Activated naive CD8-positive, alpha-beta T cell treated with anti-CD3 and anti-CD28 coated beads, Interleukin-2, amount 50 U/mL, for 24 hours (primary cell): Measurements from ENCODE around the gene RRAGC.
"Not testable (repeated sequence)": the region's sequence is repeated elsewhere in the genome, so short reads cannot be mapped to it uniquely, and the experiment has no call there.

ENCODE experiments used
- ATAC-seq: fragments of 150-1000 bp; cut with Tn5 transposase; one replicate; pipeline ENCODE4 v1.10.0; 2021
- DNase-seq: peaks from one replicate; pipeline ENCODE4 v3.0.0; 2021
- H3K27ac Mint-ChIP-seq: one replicate; pipeline ENCODE4 v1.8.0; 2021; ENCODE audit warnings: mild to moderate bottlenecking, mixed read lengths
- H3K27me3 Mint-ChIP-seq: one replicate; pipeline ENCODE4 v1.8.0; 2021; ENCODE audit warnings: mixed read lengths
- H3K36me3 Mint-ChIP-seq: one replicate; pipeline ENCODE4 v1.8.0; 2021; ENCODE audit warnings: low read depth, mixed read lengths
- H3K4me1 Mint-ChIP-seq: one replicate; pipeline ENCODE4 v1.8.0; 2021; ENCODE audit warnings: mixed read lengths
- H3K4me3 Mint-ChIP-seq: one replicate; pipeline ENCODE4 v1.8.0; 2021; ENCODE audit warnings: mild to moderate bottlenecking, moderate library complexity, mixed read lengths
- H3K9me3 Mint-ChIP-seq: one replicate; pipeline ENCODE4 v1.8.0; 2021; ENCODE audit warnings: mixed read lengths

Gene RRAGC

GRCh38 chr1:38873027-38873969, 13.7 kb upstream of the RRAGC start, which contains the start of gene MYCBP:
Gene MYCBP (minus strand): TSS chr1:38873348. CDS start chr1:38873305, 43 bp downstream.
- DNase-seq (peak; percentile 97), ATAC-seq (peak; percentile 100)
- Mint-ChIP-seq H3K4me1 (peaks cover 29% of the 10 kb centered on the region), H3K36me3 (peaks cover 5% of the 10 kb centered on the region), H3K27ac (peak within 1 kb of the TSS; percentile 83), H3K9me3 (no peaks in the 10 kb centered on the region), H3K4me3 (peak within 1 kb of the TSS; percentile 94), H3K27me3 (no peaks in the 10 kb centered on the region)

- peaks cover 29% of the 10 kb centered on the region for H3K4me1 Mint-ChIP-seq
- H3K36me3 Mint-ChIP-seq, result peaks cover 9% of the 10 kb centered on the region
- DNase-seq, result peak; percentile 32
- H3K27ac Mint-ChIP-seq, result peak overlapping the region; percentile 83
- ATAC-seq, result peak; percentile 26
- H3K4me3 Mint-ChIP-seq, result peak overlapping the region; percentile 94
- H3K9me3 Mint-ChIP-seq, result no peaks in the 10 kb centered on the region
- H3K27me3 Mint-ChIP-seq, result no peaks in the 10 kb centered on the region
Measured at GRCh38 chr1:38872401-38873026, 12.9 kb upstream of the RRAGC start.

GRCh38 chr1:38870996-38871395, 11.4 kb upstream of the RRAGC start:
- Mint-ChIP-seq H3K36me3 (peaks cover 11% of the 10 kb centered on the region), H3K27me3 (no peaks in the 10 kb centered on the region), H3K27ac (no peak overlapping the region), H3K9me3 (no peaks in the 10 kb centered on the region), H3K4me3 (no peak overlapping the region), H3K4me1 (peaks cover 29% of the 10 kb centered on the region)
- ATAC-seq (no peak), DNase-seq (no peak)

GRCh38 chr1:38867208-38867607, 7.6 kb upstream of the RRAGC start:
- no peaks in the 10 kb centered on the region for H3K27me3 Mint-ChIP-seq
- DNase-seq (no peak), ATAC-seq (no peak)
- H3K4me1 Mint-ChIP-seq, result peaks cover 14% of the 10 kb centered on the region
- peaks cover 17% of the 10 kb centered on the region for H3K36me3 Mint-ChIP-seq
- H3K27ac Mint-ChIP-seq, result no peak overlapping the region
- H3K4me3 Mint-ChIP-seq, result no peak overlapping the region
- H3K9me3 Mint-ChIP-seq, result no peaks in the 10 kb centered on the region

- H3K27ac Mint-ChIP-seq, result no peak overlapping the region
- peaks cover 16% of the 10 kb centered on the region for H3K36me3 Mint-ChIP-seq
- H3K4me1 Mint-ChIP-seq, result peaks cover 11% of the 10 kb centered on the region
- H3K4me3 Mint-ChIP-seq, result no peak overlapping the region
- H3K27me3 Mint-ChIP-seq, result no peaks in the 10 kb centered on the region
- no peak for ATAC-seq
- no peaks in the 10 kb centered on the region for H3K9me3 Mint-ChIP-seq
- DNase-seq, result no peak
Measured at GRCh38 chr1:38865112-38865715, 5.6 kb upstream of the RRAGC start.

- H3K4me3 Mint-ChIP-seq, result peak overlapping the region; percentile 95
- H3K9me3 Mint-ChIP-seq, result no peaks in the 10 kb centered on the region
- peak overlapping the region; percentile 87 for H3K27ac Mint-ChIP-seq
- no peak for DNase-seq
- peaks cover 38% of the 10 kb centered on the region for H3K4me1 Mint-ChIP-seq
- no peaks in the 10 kb centered on the region for H3K27me3 Mint-ChIP-seq
- ATAC-seq, result no peak
- peaks cover 17% of the 10 kb centered on the region for H3K36me3 Mint-ChIP-seq
Measured at GRCh38 chr1:38860454-38860795, 853 bp upstream of the RRAGC start.

- Mint-ChIP-seq H3K4me3 (peak overlapping the region; percentile 95), H3K27me3 (no peaks in the 10 kb centered on the region), H3K36me3 (peaks cover 19% of the 10 kb centered on the region), H3K4me1 (peaks cover 43% of the 10 kb centered on the region), H3K9me3 (no peaks in the 10 kb centered on the region), H3K27ac (peak overlapping the region; percentile 83)
- peak; percentile 62 for DNase-seq
- ATAC-seq, result peak; percentile 25
Measured at GRCh38 chr1:38858833-38859560, 575 bp downstream of the RRAGC start.

- no peaks in the 10 kb centered on the region for H3K9me3 Mint-ChIP-seq
- H3K27me3 Mint-ChIP-seq, result no peaks in the 10 kb centered on the region
- H3K4me1 Mint-ChIP-seq, result peaks cover 32% of the 10 kb centered on the region
- H3K36me3 Mint-ChIP-seq, result peaks cover 26% of the 10 kb centered on the region
- peak overlapping the region; percentile 70 for H3K27ac Mint-ChIP-seq
- DNase-seq (no peak), ATAC-seq (peak; percentile 77)
- H3K4me3 Mint-ChIP-seq, result peak overlapping the region; percentile 2
Measured at GRCh38 chr1:38852780-38853179, 6.8 kb downstream of the RRAGC start.

- ATAC-seq, result no peak
- H3K4me3 Mint-ChIP-seq, result no peak overlapping the region
- no peaks in the 10 kb centered on the region for H3K27me3 Mint-ChIP-seq
- H3K9me3 Mint-ChIP-seq, result no peaks in the 10 kb centered on the region
- peaks cover 35% of the 10 kb centered on the region for H3K36me3 Mint-ChIP-seq
- no peak for DNase-seq
- H3K27ac Mint-ChIP-seq, result no peak overlapping the region
- peaks cover 14% of the 10 kb centered on the region for H3K4me1 Mint-ChIP-seq
Measured at GRCh38 chr1:38848071-38848470, 11.5 kb downstream of the RRAGC start.

GRCh38 chr1:38846210-38846609, 13.4 kb downstream of the RRAGC start:
- Mint-ChIP-seq H3K4me3 (no peak overlapping the region), H3K27me3 (no peaks in the 10 kb centered on the region), H3K36me3 (peaks cover 28% of the 10 kb centered on the region), H3K27ac (no peak overlapping the region), H3K9me3 (no peaks in the 10 kb centered on the region), H3K4me1 (peaks cover 5% of the 10 kb centered on the region)
- DNase-seq (no peak), ATAC-seq (no peak)

GRCh38 chr1:38845088-38845487, 14.5 kb downstream of the RRAGC start:
- not testable (repeated sequence) for H3K27me3 Mint-ChIP-seq, H3K4me3 Mint-ChIP-seq, H3K9me3 Mint-ChIP-seq, DNase-seq, ATAC-seq, H3K4me1 Mint-ChIP-seq, H3K27ac Mint-ChIP-seq
- peaks cover 30% of the 10 kb centered on the region for H3K36me3 Mint-ChIP-seq

GRCh38 chr1:38840281-38840680, 19.3 kb downstream of the RRAGC start:
- Mint-ChIP-seq H3K4me3 (no peak overlapping the region), H3K27ac (no peak overlapping the region), H3K4me1 (no peaks in the 10 kb centered on the region), H3K36me3 (peaks cover 25% of the 10 kb centered on the region), H3K27me3 (no peaks in the 10 kb centered on the region), H3K9me3 (no peaks in the 10 kb centered on the region)
- ATAC-seq (no peak), DNase-seq (no peak)

GRCh38 chr1:38839363-38839762, 20.2 kb downstream of the RRAGC start:
- no peaks in the 10 kb centered on the region for H3K27me3 Mint-ChIP-seq
- H3K4me3 Mint-ChIP-seq, result no peak overlapping the region
- H3K27ac Mint-ChIP-seq, result no peak overlapping the region
- peaks cover 2% of the 10 kb centered on the region for H3K4me1 Mint-ChIP-seq
- ATAC-seq (no peak), DNase-seq (no peak)
- H3K9me3 Mint-ChIP-seq, result no peaks in the 10 kb centered on the region
- H3K36me3 Mint-ChIP-seq, result peaks cover 15% of the 10 kb centered on the region

GRCh38 chr1:38836316-38836715, 23.3 kb downstream of the RRAGC start:
- H3K27ac Mint-ChIP-seq, H3K27me3 Mint-ChIP-seq, H3K36me3 Mint-ChIP-seq, DNase-seq, H3K9me3 Mint-ChIP-seq, H3K4me3 Mint-ChIP-seq, ATAC-seq, H3K4me1 Mint-ChIP-seq: not testable (repeated sequence)
